ENCODE measurements around the gene HSPA12B. TPM values are rescaled to one million over a fixed set of nuclear protein-coding genes. Genes with fewer than 3 reads are reported as not detected.

The HSPA12B gene
- total RNA-seq, 4 donors from 2014 or later = 12.7 to 30.9 (median 18.7) TPM

GRCh38 chr20:3693376-3693775, 39.1 kb upstream of the HSPA12B start:
- no peaks in the 10 kb centered on the region for H3K36me3 ChIP-seq
- H3K4me1 ChIP-seq = peaks cover 0 to 2% (median 0%) of the 10 kb centered on the region in 4 donors
- peaks cover 0 to 8% (median 0%) of the 10 kb centered on the region in 4 donors for H3K9me3 ChIP-seq
- no peak for TF ChIP-seq EP300 (IDR thresholded peaks at IDR 0.05)
- no peak for TF ChIP-seq POLR2A (IDR thresholded peaks at IDR 0.05)
- no peak for TF ChIP-seq CTCF (IDR thresholded peaks at IDR 0.05)
- H3K27ac ChIP-seq = no peak overlapping the region
- H3K27me3 ChIP-seq = no peaks in the 10 kb centered on the region
- H3K4me3 ChIP-seq = no peak overlapping the region
- no peak for DNase-seq (ENCODE audit: low spot score in 2 of 2)
- 86 to 94% methylated on average over 4 to 13 of the region's 13 CpGs for WGBS, 2 donors

GRCh38 chr20:3694864-3695263, 37.6 kb upstream of the HSPA12B start:
- Histone ChIP-seq H3K27me3 (no peaks in the 10 kb centered on the region), H3K27ac (no peak overlapping the region), H3K9me3 (peaks cover 0 to 8% (median 0%) of the 10 kb centered on the region in 4 donors), H3K4me1 (no peaks in the 10 kb centered on the region), H3K36me3 (no peaks in the 10 kb centered on the region), H3K4me3 (no peak overlapping the region)
- no peak for TF ChIP-seq EP300 (IDR thresholded peaks at IDR 0.05)
- TF ChIP-seq CTCF (IDR thresholded peaks at IDR 0.05) = no peak
- no peak for TF ChIP-seq POLR2A (IDR thresholded peaks at IDR 0.05)
- 90 to 93% methylated on average over 5 of the region's 5 CpGs for WGBS, 2 donors
- no peak for DNase-seq (ENCODE audit: low spot score in 2 of 2)

- no peak for DNase-seq (ENCODE audit: low spot score in 2 of 2)
- peaks cover 0 to 8% (median 0%) of the 10 kb centered on the region in 4 donors for H3K9me3 ChIP-seq
- H3K4me3 ChIP-seq = no peak overlapping the region
- no peaks in the 10 kb centered on the region for H3K4me1 ChIP-seq
- H3K36me3 ChIP-seq = no peaks in the 10 kb centered on the region
- WGBS, 2 donors = 92 to 100% methylated on average over 1 of the region's 1 CpG
- TF ChIP-seq POLR2A (IDR thresholded peaks at IDR 0.05) (no peak), EP300 (IDR thresholded peaks at IDR 0.05) (no peak), CTCF (IDR thresholded peaks at IDR 0.05) (peak in 1 of 5 experiments; percentile 9)
- H3K27me3 ChIP-seq = no peaks in the 10 kb centered on the region
- H3K27ac ChIP-seq = no peak overlapping the region
Measured at GRCh38 chr20:3696200-3696599, 36.3 kb upstream of the HSPA12B start.

GRCh38 chr20:3696745-3697587, 35.5 kb upstream of the HSPA12B start:
- no peaks in the 10 kb centered on the region for H3K36me3 ChIP-seq
- H3K9me3 ChIP-seq = peaks cover 0 to 8% (median 0%) of the 10 kb centered on the region in 4 donors
- DNase-seq (ENCODE audit: low spot score in 2 of 2) = no peak
- H3K27me3 ChIP-seq = no peaks in the 10 kb centered on the region
- WGBS, 2 donors = 86 to 92% methylated on average over 14 to 15 of the region's 15 CpGs
- H3K4me1 ChIP-seq = no peaks in the 10 kb centered on the region
- no peak overlapping the region for H3K27ac ChIP-seq
- no peak overlapping the region for H3K4me3 ChIP-seq
- TF ChIP-seq EP300 (IDR thresholded peaks at IDR 0.05) (no peak), POLR2A (IDR thresholded peaks at IDR 0.05) (no peak), CTCF (IDR thresholded peaks at IDR 0.05) (no peak)

GRCh38 chr20:3697588-3698305, 34.7 kb upstream of the HSPA12B start:
- Histone ChIP-seq H3K9me3 (peaks cover 0 to 8% (median 0%) of the 10 kb centered on the region in 4 donors), H3K27ac (no peak overlapping the region), H3K36me3 (no peaks in the 10 kb centered on the region), H3K4me3 (no peak overlapping the region), H3K27me3 (no peaks in the 10 kb centered on the region), H3K4me1 (no peaks in the 10 kb centered on the region)
- TF ChIP-seq CTCF (IDR thresholded peaks at IDR 0.05) = no peak
- no peak for TF ChIP-seq EP300 (IDR thresholded peaks at IDR 0.05)
- TF ChIP-seq POLR2A (IDR thresholded peaks at IDR 0.05) = no peak
- no peak for DNase-seq (ENCODE audit: low spot score in 2 of 2)
- 75 to 76% methylated on average over 15 of the region's 18 CpGs for WGBS, 2 donors
